ENCODE measurements around the gene RNF126. TPM values are rescaled to one million over a fixed set of nuclear protein-coding genes. Genes with fewer than 3 reads are reported as not detected.

The RNF126 gene
- total and polyA plus RNA-seq, 8 donors: 11.9 to 33.7 (median 17.4) TPM

DNA sequence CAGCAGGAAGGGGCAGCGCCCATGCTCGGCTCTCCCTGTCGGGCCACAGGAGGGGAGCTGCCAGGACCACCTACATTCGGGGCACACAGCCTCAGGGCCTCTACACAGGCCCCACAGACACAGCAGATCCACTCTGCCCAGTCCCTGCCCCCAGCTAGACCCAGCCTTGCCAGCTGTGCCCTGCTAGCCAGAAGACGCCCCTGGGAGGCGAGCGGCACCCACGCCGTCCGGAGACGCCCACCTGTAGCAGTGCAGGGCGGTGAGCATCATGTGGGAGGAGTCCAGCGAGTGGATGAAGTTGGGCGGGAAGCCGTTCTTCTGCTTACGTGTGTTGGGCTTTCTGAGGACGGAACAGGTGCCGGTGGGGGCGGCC, 44.8 kb downstream of the RNF126 start:
- intact Hi-C loops (cut with DNase I): no loop called here
- 92 to 96% methylated on average over 18 to 19 of the region's 19 CpGs for WGBS, 2 donors
- Histone ChIP-seq H3K36me3 (peaks cover 2 to 22% (median 12%) of the 10 kb centered on the region in 3 donors), H3K27ac (no peak overlapping the region), H3K9me3 (no peaks in the 10 kb centered on the region), H3K4me1 (no peaks in the 10 kb centered on the region), H3K4me3 (no peak overlapping the region), H3K27me3 (no peaks in the 10 kb centered on the region)
- TF ChIP-seq CTCF (IDR thresholded peaks at IDR 0.05): no peak
- DNase-seq (peak in 1 of 6 donors; percentile 60), FAIRE-seq (no peak), ATAC-seq (no peak)

DNA sequence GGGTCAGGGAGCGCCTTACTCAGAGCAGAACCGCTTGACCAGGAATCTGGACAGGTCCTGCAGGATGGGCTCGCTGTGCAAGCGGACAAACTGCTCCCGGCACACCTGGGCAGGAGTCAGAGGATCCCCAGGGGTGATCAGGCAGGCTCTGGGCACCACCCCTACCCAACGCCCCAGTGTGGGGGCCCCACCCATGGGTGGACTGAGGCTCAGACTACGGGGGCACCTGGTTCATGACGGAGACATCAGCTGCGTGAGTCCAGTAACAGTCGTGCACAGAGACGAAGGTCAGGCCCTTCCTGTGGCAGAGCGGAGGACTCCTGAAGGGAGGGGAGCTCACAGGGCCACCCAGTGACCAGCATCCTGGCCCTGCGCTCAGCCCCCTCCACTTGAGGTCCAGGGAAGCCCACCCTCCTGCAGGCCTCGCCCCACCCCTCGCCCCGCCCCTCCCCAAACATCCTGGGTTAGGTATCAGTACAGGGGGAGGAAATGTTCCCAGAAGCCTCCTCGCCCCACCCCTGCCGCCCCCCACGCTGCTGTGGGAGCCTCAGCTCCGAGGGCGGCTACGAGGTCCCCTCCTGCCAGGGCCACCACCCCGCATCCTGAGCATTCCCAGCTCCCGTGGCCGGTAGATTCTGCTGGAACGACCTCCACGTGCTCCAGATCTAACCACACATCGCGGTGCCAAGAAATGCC, 45.3 kb downstream of the RNF126 start:
- Histone ChIP-seq H3K36me3 (peaks cover 2 to 22% (median 12%) of the 10 kb centered on the region in 3 donors), H3K27me3 (no peaks in the 10 kb centered on the region), H3K9me3 (no peaks in the 10 kb centered on the region), H3K4me3 (no peak overlapping the region), H3K27ac (no peak overlapping the region), H3K4me1 (no peaks in the 10 kb centered on the region)
- ATAC-seq: no peak
- DNase-seq: peak in 1 of 6 donors; percentile 50
- intact Hi-C loops (cut with DNase I): no loop called here
- TF ChIP-seq CTCF (IDR thresholded peaks at IDR 0.05): no peak
- 93 to 95% methylated on average over 24 to 29 of the region's 29 CpGs for WGBS, 2 donors
- no peak for FAIRE-seq

- 89 to 91% methylated on average over 51 to 58 of the region's 58 CpGs for WGBS, 2 donors
- Histone ChIP-seq H3K27me3 (no peaks in the 10 kb centered on the region), H3K27ac (no peak overlapping the region), H3K4me1 (no peaks in the 10 kb centered on the region), H3K9me3 (no peaks in the 10 kb centered on the region), H3K36me3 (peaks cover 2 to 22% (median 7%) of the 10 kb centered on the region in 3 donors), H3K4me3 (no peak overlapping the region)
- FAIRE-seq (no peak), ATAC-seq (peak in 1 of 4 donors; percentile 8), DNase-seq (peak in 1 of 6 donors; percentile 71)
- TF ChIP-seq CTCF (IDR thresholded peaks at IDR 0.05): no peak
- intact Hi-C loops (cut with DNase I): no loop called here
Measured at GRCh38 chr19:616747-617526, 46.1 kb downstream of the RNF126 start.

GRCh38 chr19:616062-616700, 46.8 kb downstream of the RNF126 start:
- DNase-seq: peak in 1 of 6 donors; percentile 49
- TF ChIP-seq CTCF (IDR thresholded peaks at IDR 0.05): no peak
- Histone ChIP-seq H3K27ac (no peak overlapping the region), H3K36me3 (peaks cover 2 to 22% (median 7%) of the 10 kb centered on the region in 3 donors), H3K27me3 (no peaks in the 10 kb centered on the region), H3K4me3 (no peak overlapping the region), H3K4me1 (no peaks in the 10 kb centered on the region), H3K9me3 (no peaks in the 10 kb centered on the region)
- intact Hi-C loops (cut with DNase I): no loop called here
- FAIRE-seq: no peak
- no peak for ATAC-seq
- WGBS, 2 donors: 18 to 22% methylated on average over 23 to 94 of the region's 97 CpGs
